Stimulated activated CD4-positive, alpha-beta T cell treated with anti-CD3 and anti-CD28 coated beads, Interleukin-4, amount 100 ng/mL, for 24 hours (primary cell): ENCODE measurements around the gene PTPRN2.

Source experiments
- DNase-seq: peaks from one replicate; pipeline ENCODE4 v3.0.0-alpha.2; 2020

PTPRN2 gene

DNA sequence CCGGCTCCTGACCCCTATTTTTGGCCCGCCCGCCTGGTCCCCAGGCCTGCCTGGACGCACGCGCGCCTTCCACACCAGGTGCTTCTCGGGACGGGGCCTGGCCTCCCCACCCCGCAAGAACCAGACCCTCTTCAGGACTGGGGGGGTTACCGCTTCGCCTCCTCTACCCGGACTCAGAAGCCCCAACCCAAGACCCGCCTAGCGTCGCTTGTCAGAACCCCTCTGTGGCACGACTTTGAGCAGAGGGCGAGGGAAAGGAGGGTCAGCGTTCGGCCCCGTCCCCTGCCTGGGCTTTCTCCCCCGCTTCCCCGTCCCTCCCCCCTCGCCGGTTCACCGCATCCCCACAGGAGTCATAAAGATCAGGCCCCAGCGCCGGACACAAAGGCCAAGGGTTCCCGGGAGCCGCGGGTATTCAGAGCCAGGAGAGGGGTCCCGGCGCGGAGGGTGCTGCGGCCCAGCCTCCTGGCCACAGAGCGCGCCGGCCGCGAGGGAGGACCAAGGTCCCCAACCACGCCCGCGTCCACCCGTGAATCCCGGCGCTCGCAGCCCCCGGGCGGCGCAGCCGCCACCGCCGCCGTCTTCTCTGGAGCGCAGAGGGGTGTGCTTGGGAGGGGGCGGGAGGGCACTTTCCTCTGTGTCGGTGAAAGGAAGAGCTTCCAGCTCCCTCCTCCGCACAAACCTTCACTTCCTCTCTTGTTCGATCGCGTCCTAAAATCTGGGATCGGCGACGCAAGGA lies 898.9 kb downstream of the PTPRN2 start:
- DNase-seq = no peak

DNA sequence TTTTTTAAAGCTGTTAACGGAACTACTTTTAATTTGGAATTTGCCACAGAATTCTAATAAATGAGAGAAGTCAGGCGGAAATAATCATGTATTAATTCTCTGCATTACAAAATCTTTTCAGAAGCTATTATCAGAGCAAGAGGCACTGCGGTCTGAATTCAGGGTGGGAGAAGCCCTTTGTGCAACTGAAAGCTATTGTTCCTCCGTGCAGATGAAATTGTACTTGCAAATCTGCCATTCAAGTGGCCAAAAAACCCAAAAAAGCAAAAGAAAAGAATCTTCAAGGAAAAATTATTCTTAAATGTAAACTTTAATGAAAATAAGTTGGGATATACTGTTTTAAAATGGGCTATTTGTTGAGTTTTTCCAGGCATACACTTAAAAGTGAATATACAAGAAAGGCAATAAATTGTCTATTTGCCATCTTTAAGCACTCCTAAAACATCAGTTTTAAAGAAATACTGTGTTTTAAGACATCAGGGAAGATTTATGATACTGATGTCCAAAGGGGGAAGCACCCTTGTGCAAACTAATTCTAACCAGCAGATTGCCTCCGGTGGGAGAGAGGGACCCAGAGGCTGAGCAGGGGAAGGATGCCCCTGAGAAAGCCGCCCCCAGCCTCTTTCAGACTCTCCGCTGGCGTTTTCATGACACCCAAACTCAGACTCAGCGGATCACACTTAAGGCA lies 899.6 kb downstream of the PTPRN2 start:
- no peak for DNase-seq

DNA sequence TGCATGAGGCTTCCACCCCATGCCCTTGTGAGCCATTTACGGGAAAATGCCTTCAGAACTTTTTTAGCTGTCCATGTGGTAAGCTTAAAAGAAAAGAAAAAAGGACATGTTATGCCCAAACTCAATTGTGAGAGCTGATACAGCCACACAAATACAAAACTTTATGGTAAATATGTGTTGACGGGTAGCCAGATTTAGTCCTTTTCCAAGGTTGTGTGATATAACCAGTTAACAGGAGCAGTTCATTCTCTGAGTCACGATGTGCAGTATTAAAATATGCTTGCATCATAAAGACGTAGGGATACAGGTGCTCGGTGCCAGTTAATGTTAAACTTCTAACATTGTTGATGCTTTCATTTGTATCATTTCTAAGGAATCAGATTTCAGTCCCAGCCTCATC lies 900.5 kb downstream of the PTPRN2 start:
- DNase-seq = no peak

DNA sequence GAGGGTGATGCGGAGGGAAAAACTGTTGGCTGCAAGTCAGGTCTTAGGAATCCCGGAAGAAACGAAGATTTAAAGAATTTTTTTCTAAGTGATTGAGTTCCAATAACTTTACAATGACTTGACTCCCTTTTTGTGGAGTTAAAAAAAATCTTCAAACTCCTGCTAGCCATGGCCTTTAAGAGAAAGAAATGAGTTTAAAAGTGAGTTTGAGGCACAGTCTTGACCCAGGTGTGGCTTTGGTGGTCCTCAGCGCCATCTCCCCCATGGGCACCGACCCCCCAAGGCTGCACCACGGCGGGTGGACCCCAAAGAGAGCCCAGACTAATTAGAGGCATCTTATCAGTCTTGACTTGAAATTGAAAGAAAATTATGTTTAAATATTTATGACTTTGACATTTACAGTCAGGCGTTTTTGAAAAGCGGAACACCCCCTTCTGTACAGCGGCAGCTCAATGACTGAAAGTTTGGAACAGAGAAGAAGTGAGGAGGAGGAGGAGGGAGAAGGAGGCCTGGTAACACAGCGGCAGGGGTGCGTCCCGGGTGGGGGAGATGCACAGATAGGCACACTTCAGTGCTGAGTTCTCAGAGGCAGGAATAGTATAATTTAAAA lies 901.2 kb downstream of the PTPRN2 start:
- DNase-seq = no peak

DNA sequence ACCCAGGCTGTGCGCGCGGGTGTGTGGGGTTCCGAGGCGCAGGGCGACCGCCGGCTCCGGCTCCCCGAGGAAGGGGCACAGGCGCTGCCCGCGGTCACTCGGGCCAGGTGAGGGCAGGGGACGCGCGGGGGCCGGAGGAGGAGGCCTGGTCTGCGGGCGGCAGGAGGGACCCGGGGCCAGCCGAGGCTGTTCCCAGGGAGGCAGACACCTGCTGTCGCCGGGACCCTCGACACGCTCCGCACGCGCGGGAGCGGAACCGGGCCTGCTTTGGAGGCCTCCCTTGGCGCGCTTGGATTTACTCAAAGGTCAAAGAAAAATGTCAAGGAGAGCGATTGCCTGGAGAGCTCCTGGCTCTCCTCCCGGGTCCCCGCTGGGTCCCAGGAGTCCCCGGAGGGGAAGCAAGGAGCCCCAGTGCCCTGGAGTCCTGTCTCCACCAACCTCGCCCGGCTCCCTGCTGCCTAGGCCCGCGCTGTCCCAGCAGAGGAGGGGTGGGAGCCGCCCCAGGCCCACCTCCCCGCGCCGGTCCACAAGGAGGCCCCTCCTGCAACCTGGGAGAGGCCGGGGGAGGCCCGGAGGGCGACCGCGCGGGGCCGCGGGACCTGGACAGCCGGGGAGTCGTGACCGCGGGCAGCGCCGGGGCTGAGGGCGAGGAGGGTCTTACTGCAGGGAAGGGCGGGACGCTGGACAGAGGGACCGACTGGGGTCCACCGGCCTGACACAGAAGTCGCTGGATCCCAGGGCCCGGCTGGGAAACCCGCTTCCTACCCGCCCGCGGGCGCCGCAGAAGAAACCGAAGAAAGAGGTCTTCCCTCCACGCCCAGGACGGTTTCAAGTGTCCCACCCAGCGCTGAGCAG lies 902.0 kb downstream of the PTPRN2 start:
- DNase-seq = no peak

DNA sequence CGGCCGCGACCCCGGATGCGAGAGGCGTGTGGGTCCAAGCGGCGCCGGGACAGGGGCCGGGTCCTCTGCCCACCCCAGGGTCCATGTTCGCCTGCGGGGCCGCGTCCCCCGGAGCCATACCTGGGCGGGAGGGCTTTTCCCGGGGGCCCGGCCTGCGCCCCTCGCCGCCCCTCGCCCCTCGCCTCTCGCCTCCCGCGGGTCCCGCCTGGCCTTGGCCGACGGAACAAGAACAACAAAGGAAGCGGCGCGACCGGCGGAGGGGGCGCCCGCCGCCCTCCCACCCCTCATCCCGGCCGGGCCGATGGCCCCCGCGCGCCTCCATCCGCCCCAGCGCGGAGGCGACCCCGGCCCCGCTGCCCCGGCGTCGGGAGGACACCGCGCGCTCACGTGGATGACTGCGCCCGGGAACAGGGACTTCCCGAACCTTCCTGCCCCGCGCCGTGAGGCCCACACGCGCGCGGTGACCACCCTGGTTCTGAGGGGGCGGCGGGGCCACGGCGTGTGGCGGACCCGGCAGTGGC lies 902.7 kb downstream of the PTPRN2 start:
- DNase-seq = no peak

DNA sequence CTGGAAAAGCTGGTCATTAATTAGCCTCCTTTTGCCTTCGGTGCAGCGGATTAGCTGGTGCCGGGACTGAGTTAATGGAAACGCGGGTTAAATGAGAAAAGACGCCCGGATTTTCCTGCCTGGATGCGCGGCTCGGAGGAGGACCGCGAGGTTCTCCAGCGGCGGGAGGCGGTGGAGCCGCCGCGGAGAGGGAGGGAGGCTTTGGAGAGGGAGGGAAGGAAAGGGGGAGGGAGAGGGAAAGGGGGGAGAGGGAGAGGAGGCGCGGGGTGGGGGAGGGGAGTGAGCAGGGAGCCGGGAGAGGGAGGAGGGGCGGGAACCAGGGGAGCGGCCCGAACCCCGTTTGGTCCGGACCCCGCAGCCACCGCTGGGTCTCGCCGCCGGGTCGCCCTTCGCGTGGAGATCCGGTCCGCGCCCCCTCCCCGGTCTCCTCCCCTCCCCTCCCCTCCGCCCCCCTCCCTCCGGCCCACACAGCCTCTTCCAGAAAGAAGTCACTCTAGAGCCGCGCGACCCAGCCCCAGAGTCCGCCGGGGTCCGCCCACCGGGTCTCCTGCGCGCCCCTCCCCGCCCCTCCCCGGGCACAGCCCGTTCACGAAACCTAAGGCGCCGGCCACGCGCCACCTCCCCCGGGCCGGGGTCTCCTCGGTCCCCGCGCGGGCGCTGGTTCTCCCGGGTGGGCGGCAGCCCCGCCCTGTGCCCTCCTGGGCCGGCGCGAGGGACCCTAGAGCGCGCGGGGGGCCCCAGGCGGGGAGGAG lies 903.3 kb downstream of the PTPRN2 start:
- no peak for DNase-seq

DNA sequence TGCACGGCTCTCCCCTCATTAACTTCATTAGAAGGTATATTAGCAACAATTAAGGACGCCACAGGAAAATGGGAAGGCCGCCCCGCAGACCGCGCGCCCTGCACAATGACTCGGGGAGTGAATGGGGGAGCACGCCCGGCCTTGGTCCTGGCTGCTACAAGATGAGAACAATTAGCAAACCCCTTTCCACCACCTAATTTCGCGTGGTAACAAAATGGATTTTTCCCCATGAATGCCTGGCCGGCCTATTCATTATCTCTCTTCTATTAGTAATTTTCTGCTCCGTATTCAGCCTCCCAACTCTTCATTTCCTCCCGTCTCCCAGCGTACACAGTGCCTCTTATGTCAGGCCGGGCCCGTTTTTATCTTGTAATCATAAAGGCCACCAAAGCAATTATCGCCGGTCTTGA lies 903.9 kb downstream of the PTPRN2 start:
- DNase-seq = no peak

DNA sequence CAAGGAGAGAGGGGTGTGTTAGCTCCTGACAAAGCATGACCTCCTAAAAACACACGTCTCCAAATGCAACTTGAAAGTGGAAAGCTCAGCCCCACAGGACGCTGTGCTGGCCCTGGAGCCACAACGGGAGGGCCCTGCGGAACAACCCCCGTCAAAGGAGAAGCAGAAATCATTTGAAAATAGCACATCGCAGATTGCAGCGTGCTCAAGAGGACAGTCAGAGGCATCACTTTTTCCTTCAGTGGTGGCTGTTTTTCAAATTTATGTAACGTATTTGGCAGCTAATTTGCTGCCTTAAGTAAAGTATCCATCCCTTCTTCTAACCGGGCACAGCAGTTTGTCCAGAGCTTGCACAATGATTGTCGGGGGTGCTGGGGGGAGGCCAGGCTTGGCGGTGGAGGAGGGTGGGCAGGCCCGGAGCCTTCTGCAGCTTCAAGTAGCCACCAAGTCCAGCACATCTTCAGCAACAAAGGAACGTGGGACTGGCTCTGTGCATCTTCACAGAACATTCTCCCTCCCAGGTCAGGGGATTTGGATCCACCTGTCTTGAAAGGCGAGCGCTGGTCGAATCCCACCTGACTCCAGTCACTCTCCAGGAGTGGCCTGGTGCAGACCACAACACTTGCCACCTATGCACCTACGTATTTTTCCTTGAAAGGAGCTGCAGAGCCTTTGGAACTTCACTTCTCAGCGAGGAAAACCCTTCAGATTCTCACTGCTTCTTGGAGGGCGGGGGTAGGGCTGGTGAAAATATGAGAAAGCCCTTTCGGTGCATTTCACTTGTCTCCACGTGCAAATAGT lies 904.5 kb downstream of the PTPRN2 start:
- no peak for DNase-seq

DNA sequence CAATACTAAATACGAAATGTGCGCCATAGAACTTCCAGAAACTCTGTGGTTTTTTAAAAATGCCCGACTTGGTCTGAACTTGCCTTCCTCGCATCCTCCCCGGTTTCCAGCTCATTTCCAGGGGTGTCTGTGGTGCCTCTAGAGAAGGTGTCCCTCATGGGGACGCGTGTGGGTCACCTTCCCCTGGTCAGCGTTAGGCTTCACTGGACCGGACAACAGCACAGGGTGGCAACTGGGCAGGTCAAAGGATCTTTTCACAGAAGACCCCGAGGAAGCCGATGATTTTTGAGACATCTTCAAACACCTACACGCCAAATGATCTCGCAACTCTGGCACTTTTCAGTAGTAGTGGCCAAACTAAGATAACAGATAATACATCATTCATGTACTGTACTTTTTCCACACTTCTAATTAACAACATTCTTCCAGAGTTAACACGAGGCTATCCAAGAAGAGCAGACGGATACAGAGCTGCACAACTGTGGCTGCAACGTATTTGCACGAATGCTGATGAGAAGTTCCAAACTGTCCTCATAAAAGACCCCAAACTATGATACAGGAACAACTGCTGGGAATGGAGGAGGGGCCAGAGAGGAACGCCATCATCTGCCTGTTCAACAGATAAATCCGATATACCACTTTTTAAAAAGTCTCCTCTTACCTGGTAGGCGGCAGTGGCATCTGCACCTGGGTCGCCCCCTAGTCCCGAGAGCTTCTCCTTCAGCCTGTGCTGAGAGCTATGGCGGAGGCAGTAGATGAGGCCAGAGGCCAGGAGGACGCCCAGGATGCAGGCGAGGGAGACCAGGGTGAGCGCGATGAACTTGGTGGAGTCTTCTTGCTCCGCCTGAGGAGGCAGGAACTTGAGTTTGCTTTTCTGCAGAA lies 905.3 kb downstream of the PTPRN2 start:
- DNase-seq = no peak

DNA sequence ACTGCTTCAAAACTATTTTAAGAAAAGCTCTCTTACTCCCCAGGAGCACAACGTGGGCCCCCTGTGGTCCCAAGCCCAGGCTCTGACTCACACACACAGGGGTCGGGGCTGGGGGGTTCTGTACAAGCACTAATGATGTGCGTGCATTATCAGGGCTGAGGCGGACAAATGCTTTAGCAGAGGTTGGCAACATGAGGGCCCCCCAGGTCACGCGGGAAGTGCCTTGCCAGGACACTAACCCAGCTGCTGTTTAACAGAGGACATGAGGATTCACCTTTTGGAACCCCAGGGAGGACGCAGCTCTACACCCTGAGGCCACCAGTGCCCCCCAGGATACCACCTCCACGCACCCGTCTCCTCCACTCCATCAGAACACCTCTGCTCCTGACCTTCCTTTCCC lies 908.0 kb downstream of the PTPRN2 start:
- no peak for DNase-seq

DNA sequence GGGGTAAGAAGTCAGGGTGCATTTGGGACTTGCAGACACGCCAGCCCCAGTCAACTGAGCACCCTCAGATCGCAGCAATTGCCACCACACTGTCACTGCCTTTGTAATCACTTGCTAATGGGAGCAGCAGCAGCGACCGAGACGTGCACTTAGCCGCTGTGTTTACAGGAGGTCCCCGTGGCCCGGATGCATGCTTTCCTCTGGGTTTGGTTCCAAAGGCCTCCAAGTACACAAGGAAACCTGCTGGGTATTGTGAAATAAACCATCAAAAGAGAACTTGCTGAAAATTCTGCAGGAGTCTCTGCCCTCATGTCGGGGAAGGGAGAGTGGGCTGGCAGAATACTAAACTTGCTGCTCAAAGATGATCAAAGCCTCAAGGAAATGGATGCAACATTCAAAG lies 909.1 kb downstream of the PTPRN2 start:
- no peak for DNase-seq

DNA sequence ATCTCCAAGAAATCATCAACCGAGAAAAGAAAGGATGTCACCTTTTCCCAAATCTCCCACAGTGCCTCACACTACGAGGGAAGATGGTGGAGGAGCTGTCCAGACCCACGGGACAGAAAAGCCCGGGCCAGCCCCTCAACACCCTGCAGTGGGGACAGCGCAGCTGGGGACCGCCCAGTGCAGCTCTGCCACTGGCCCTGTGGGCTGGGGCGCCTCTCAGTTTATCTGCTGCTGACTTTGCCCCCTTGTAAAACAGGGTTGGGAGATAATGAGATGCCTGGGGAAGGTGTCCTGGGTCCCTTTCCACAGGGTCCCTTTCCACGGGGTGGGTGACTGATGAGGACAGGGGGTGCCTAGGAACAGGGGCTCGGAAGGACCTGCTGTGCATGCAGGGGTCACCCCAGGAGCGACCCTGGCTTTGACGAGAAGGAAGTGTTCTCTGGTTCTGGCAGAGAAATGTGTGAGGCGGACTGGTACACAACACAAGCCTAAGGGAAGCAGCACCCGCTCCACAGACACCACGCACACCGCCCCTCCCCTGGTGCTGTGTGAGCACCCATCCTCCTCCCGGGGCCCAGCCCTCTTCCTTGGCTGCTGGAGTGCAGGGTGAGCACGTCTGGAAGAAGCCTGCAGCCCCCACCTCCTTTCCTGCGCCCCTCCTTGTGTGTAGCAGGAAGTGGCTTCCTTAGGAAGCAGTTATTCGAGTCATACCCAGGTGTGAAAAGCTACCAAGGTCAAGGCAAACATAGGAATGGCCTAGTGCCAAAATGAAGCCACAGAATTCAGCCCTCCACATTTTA lies 911.0 kb downstream of the PTPRN2 start:
- no peak for DNase-seq

DNA sequence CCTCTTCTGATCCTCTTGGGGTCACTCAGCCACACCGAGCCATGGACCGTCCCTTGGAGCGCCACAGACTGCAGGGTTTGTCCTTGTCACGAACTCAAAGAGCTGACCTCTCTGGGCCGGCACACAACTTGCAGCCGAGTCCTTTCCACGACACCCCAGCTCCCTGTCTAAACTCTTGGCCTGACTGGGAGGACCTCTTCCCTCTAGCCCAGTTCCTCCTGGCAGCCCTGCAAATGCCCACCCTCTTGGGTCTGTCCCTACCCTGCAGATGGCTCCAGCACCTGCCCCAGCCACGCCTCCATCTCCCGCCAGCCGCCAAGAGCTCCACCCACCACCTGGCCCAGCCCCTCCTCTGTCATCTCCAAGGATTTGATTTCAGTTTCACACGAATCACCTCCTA lies 911.6 kb downstream of the PTPRN2 start:
- no peak for DNase-seq

DNA sequence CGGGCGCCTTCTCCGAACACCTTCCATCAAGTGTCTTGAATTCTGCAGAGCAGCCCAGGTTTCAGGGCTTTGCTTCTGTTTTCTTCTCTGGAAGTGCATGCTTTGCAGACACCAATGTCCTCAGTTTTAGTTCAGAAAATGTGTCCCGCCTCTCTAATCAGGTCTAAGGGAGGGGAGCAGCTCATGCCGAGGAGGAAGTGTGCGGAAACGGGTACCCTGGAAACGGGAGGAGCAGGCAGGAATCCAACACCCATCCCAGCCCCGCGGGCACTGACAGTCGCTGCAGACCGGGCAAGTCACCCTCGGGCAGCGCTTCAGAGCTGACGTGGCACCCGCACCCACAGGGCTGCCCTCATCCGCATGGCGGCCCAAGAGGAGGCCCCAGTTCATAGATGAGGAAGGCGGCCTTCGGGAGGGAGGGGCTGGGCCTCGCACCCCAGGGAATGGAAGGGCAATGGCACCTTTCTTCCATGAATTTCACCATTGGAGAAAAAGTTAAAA lies 912.1 kb downstream of the PTPRN2 start:
- DNase-seq = no peak

DNA sequence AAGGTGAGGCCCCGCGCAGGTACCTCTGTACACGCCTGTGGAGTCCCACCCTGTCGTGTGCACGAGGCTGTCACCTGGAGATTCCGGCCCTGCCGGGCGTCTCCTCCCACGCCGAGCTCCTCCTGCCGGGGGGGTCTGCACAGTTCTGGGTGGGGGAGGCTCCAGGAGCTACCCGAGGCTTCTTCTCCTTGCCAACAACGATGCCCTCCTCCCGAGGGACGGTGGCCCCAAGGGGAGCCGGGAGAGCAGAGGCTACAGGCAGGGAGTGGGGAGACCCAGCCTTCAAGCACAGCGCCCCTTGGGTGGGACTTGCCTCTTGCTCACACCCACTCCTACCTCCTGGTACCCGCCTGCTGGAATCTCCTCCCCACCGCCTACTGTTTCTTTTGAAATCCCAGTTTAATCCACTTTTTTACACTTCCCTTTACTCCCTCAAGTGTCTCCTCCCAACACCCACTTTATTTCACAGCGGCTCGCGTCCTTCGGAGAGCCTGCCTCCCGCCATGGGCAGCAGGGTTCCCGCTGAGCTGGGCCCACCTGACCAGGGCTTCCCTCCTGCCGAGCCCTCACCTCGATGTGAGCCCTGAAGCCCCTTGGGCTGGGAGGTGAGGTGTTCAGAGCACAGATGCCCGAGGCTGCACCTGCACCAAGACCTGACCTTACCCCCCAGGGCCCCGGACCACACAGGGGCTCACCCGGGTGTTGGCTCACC lies 912.8 kb downstream of the PTPRN2 start:
- no peak for DNase-seq

DNA sequence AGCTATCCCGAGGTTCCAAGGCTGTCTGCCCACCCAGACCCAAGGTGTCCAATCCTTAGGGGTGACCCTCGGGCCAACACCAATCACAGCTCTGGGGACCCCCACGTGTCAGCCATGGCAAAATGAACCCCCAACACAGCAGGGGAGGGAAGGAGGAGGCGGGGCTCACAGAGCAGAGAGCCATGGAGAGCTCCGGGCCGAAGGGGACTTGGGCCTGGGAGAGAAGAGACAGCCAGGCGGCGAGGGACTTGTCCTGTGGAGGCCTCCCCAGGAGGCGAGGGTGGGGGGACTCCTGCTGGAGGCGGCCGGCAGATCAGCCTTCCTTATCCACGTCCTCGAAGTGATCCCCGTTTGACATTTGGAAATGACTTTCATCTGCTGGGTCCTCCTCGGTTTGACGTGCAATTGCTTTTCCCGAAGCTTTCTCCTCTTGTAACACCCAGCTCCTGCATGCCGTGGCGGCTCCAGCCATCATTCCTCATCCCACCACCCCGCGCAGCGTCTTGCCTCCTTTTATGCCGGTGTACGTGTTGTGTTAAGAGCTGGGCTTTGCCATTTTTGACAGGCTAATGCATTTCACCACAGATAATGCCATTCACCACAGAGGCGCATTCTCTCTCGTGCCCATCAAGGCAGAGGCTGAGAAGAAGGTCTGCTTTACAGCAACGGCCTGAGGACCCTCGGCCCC lies 913.5 kb downstream of the PTPRN2 start:
- no peak for DNase-seq

DNA sequence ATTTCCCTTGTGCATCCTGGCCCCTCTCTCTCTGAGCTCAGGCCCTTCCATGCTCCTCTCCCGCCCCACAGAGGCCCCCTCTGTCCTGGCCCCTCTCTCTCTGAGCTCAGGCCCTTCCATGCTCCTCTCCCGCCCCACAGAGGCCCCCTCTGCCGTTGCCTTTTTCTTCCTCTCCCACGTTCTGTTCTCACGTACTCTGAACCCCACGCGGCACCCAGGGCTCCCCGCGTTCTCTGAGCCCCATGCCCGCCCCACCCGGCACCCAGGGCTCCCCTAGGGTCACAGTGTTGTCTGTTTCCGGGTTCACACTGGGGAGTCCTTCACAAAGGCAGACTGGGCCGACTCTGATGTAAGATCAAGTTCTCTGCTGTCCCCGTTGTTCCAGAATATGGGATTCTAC lies 914.0 kb downstream of the PTPRN2 start:
- no peak for DNase-seq
